ENCODE data around the gene TRIM56.
"Not testable (repeated sequence)": the region's sequence is repeated elsewhere in the genome, so short reads cannot be mapped to it uniquely, and the experiment has no call there.

TRIM56 gene

GRCh38 chr7:101114492-101114891, 29.2 kb downstream of the TRIM56 start:
- DNase-seq: no peak

GRCh38 chr7:101115215-101115614, 29.9 kb downstream of the TRIM56 start:
- no peak for DNase-seq

- no peak for DNase-seq
Measured at GRCh38 chr7:101116898-101117297, 31.6 kb downstream of the TRIM56 start.

GRCh38 chr7:101118856-101119255, 33.6 kb downstream of the TRIM56 start:
- DNase-seq: no peak

GRCh38 chr7:101119876-101120275, 34.6 kb downstream of the TRIM56 start:
- DNase-seq: no peak

GRCh38 chr7:101120315-101120714, 35.0 kb downstream of the TRIM56 start:
- no peak for DNase-seq

GRCh38 chr7:101121631-101121990, 36.3 kb downstream of the TRIM56 start:
- DNase-seq: not testable (repeated sequence)

GRCh38 chr7:101121991-101122932, 37.0 kb downstream of the TRIM56 start:
- no peak for DNase-seq

GRCh38 chr7:101122933-101123702, 37.8 kb downstream of the TRIM56 start:
- no peak for DNase-seq

GRCh38 chr7:101123703-101124068, 38.4 kb downstream of the TRIM56 start:
- no peak for DNase-seq

GRCh38 chr7:101124376-101125056, 39.2 kb downstream of the TRIM56 start:
- no peak for DNase-seq

GRCh38 chr7:101125989-101126650, 40.8 kb downstream of the TRIM56 start:
- no peak for DNase-seq

- peak; percentile 33 for DNase-seq
Measured at GRCh38 chr7:101126651-101127459, 41.6 kb downstream of the TRIM56 start, which contains the start of gene SERPINE1. TSS of gene SERPINE1 (plus strand) at chr7:101127104. CDS start at chr7:101128394, 1,290 bp downstream.

GRCh38 chr7:101127460-101128039, 42.3 kb downstream of the TRIM56 start:
- DNase-seq: no peak

GRCh38 chr7:101128040-101128834, 43.0 kb downstream of the TRIM56 start:
- no peak for DNase-seq

- no peak for DNase-seq
Measured at GRCh38 chr7:101129603-101130117, 44.4 kb downstream of the TRIM56 start.

- DNase-seq: not testable (repeated sequence)
Measured at GRCh38 chr7:101132626-101133600, 47.6 kb downstream of the TRIM56 start.

- no peak for DNase-seq
Measured at GRCh38 chr7:101133621-101134398, 48.5 kb downstream of the TRIM56 start.

All from activated naive CD4-positive, alpha-beta T cell treated with Interleukin-2 at 50 U/mL for 16 hours (primary cell).